ENCODE measurements around the gene DERA.

GRCh38 chr12:15996948-15997347 is 85.8 kb downstream of the DERA start:
- TF ChIP-seq, protein P1, sequence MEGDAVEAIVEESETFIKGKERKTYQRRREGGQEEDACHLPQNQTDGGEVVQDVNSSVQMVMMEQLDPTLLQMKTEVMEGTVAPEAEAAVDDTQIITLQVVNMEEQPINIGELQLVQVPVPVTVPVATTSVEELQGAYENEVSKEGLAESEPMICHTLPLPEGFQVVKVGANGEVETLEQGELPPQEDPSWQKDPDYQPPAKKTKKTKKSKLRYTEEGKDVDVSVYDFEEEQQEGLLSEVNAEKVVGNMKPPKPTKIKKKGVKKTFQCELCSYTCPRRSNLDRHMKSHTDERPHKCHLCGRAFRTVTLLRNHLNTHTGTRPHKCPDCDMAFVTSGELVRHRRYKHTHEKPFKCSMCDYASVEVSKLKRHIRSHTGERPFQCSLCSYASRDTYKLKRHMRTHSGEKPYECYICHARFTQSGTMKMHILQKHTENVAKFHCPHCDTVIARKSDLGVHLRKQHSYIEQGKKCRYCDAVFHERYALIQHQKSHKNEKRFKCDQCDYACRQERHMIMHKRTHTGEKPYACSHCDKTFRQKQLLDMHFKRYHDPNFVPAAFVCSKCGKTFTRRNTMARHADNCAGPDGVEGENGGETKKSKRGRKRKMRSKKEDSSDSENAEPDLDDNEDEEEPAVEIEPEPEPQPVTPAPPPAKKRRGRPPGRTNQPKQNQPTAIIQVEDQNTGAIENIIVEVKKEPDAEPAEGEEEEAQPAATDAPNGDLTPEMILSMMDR (optimal IDR thresholded peaks at IDR 0.05 in 1 of 3, IDR thresholded peaks at IDR 0.05 in 1 of 3, conservative IDR thresholded peaks at IDR 0.05 in 1 of 3; ENCODE audit: extremely low read depth in 1 of 3, insufficient read depth in 2 of 3, low read length in 3 of 3): no peak
- TF ChIP-seq EZH2 (IDR thresholded peaks at IDR 0.05; ENCODE audit: low read length): no peak

Measured in keratinocyte (primary cell).